ENCODE measurements around the gene HTT. TPM values are rescaled to one million over a fixed set of nuclear protein-coding genes. Genes with fewer than 3 reads are reported as not detected.
A peak's percentile ranks its signal among the peaks of the same experiment; 100 is the strongest.

The HTT gene
- total RNA-seq, 1 experiment from 2014 or later: 85.4 TPM

DNA sequence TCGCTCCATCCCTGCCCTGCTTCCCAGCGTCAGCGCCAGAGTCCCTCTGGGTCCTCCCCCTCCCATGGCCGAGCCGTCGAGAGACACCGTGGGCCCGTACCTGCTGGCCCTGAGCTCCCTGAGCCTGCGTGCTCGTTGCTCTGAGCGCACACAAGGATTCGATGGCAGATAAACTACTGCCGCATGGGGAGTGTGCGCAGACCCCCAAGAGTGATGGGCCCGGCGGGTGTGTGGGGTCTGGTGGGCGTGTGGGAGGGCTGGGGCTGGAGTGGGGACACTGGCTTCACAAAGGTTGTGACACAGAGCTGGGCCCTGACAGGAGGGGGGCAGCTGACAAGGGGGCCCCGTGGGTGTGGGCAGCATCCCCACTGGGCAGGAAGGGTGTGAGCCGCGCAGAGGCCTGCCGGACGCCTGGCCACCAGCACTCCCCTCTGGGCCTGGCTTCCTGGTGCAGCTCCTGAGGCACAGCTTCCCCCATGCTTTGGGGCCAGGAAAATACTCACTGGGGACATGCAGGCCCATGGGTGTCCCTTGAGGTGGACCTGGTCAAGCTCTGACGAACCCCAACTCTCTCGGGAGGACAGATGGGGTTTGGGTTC, 213.6 kb downstream of the HTT start:
- peak; percentile 10 for DNase-seq (ENCODE audit: low spot score)
- POLR2A ChIA-PET: no interaction called here
- CTCF ChIA-PET: interaction anchor here (2.0 kb wide), 1 partner anchor 31 kb away, joined by 17 read pairs; no protein-coding TSS in a partner anchor

DNA sequence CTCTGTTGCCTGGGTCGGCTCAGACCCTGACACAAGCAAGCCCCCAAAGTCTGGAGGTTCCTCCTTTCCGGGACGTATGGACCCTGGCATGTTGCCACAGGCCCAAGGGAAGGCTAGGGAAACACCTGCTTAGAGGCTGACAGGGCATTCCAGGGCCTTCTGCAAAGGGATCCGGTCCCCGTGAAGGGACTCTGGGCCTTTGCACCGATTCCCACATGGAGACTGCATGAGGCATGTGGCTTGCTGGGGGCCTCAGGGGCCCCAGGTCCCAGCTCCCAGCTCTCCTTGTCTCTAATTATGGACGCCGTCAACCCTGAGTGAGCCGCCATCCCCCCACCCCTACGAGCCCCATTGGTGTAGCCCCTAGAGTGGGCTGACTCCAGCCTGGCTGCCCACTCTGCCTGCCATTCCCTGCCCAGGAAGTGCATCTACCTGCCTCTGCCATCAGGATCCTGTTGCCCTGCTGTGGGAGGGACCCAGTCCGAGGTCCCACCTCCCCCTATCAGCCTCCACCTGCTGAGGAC, 214.2 kb downstream of the HTT start:
- Mint-ChIP-seq H3K36me3 (no peaks in the 10 kb centered on the region), H3K27ac (no peak overlapping the region), H3K4me1 (peaks cover 9% of the 10 kb centered on the region), H3K4me3 (no peak overlapping the region), H3K9me3 (no peaks in the 10 kb centered on the region), H3K27me3 (ENCODE audit: low read depth) (peaks cover 23% of the 10 kb centered on the region)
- peak; percentile 10 for DNase-seq (ENCODE audit: low spot score)
- CTCF ChIA-PET: interaction anchor here (2.0 kb wide), 1 partner anchor 30 kb away, joined by 17 read pairs; no protein-coding TSS in a partner anchor
- ATAC-seq: no peak
- POLR2A ChIA-PET: no interaction called here
- no peak for TF ChIP-seq FOXJ3 (CRISPR knock-in tag; IDR thresholded peaks at IDR 0.05; ENCODE audit: borderline replicate concordance)
- TF ChIP-seq NFE2L1 (CRISPR knock-in tag; IDR thresholded peaks at IDR 0.05): no peak
- TF ChIP-seq ZNF232 (CRISPR knock-in tag; IDR thresholded peaks at IDR 0.05): no peak
- TF ChIP-seq ELF4 (CRISPR knock-in tag; IDR thresholded peaks at IDR 0.05; ENCODE audit: low read depth): no peak
- no peak for TF ChIP-seq SP1 (CRISPR knock-in tag; conservative IDR thresholded peaks at IDR 0.05)
- no peak for TF ChIP-seq FOXP1 (CRISPR knock-in tag; IDR thresholded peaks at IDR 0.05; ENCODE audit: borderline replicate concordance)
- TF ChIP-seq ZNF138 (CRISPR knock-in tag; conservative IDR thresholded peaks at IDR 0.05): no peak
- TF ChIP-seq CREM (CRISPR knock-in tag; IDR thresholded peaks at IDR 0.05): no peak
- no peak for TF ChIP-seq ATF1 (CRISPR knock-in tag; IDR thresholded peaks at IDR 0.05)
- TF ChIP-seq, protein P1, sequence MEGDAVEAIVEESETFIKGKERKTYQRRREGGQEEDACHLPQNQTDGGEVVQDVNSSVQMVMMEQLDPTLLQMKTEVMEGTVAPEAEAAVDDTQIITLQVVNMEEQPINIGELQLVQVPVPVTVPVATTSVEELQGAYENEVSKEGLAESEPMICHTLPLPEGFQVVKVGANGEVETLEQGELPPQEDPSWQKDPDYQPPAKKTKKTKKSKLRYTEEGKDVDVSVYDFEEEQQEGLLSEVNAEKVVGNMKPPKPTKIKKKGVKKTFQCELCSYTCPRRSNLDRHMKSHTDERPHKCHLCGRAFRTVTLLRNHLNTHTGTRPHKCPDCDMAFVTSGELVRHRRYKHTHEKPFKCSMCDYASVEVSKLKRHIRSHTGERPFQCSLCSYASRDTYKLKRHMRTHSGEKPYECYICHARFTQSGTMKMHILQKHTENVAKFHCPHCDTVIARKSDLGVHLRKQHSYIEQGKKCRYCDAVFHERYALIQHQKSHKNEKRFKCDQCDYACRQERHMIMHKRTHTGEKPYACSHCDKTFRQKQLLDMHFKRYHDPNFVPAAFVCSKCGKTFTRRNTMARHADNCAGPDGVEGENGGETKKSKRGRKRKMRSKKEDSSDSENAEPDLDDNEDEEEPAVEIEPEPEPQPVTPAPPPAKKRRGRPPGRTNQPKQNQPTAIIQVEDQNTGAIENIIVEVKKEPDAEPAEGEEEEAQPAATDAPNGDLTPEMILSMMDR (IDR thresholded peaks at IDR 0.05): no peak
- TF ChIP-seq, protein P2, sequence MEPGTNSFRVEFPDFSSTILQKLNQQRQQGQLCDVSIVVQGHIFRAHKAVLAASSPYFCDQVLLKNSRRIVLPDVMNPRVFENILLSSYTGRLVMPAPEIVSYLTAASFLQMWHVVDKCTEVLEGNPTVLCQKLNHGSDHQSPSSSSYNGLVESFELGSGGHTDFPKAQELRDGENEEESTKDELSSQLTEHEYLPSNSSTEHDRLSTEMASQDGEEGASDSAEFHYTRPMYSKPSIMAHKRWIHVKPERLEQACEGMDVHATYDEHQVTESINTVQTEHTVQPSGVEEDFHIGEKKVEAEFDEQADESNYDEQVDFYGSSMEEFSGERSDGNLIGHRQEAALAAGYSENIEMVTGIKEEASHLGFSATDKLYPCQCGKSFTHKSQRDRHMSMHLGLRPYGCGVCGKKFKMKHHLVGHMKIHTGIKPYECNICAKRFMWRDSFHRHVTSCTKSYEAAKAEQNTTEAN (CRISPR knock-in tag; IDR thresholded peaks at IDR 0.05): no peak
- TF ChIP-seq TEAD4 (CRISPR knock-in tag; IDR thresholded peaks at IDR 0.05): no peak
- no peak for TF ChIP-seq GTF2I (CRISPR knock-in tag; conservative IDR thresholded peaks at IDR 0.05)
- no peak for TF ChIP-seq ZNF416 (CRISPR knock-in tag; IDR thresholded peaks at IDR 0.05)
- no peak for TF ChIP-seq SOX15 (CRISPR knock-in tag; IDR thresholded peaks at IDR 0.05)
- no peak for TF ChIP-seq RORB (CRISPR knock-in tag; IDR thresholded peaks at IDR 0.05)
- TF ChIP-seq, protein P3, sequence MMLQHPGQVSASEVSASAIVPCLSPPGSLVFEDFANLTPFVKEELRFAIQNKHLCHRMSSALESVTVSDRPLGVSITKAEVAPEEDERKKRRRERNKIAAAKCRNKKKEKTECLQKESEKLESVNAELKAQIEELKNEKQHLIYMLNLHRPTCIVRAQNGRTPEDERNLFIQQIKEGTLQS (CRISPR knock-in tag; conservative IDR thresholded peaks at IDR 0.05): no peak
- TF ChIP-seq ETV6 (CRISPR knock-in tag; IDR thresholded peaks at IDR 0.05): no peak

More for the DNA sequence above, 213.6 kb downstream of the HTT start:
- no peaks in the 10 kb centered on the region for H3K36me3 Mint-ChIP-seq
- TF ChIP-seq TEAD1 (CRISPR knock-in tag; IDR thresholded peaks at IDR 0.05): no peak
- no peak for TF ChIP-seq SMAD4 (CRISPR knock-in tag; IDR thresholded peaks at IDR 0.05)
- no peak for TF ChIP-seq PRRX2 (CRISPR knock-in tag; IDR thresholded peaks at IDR 0.05)
- TF ChIP-seq, protein P4, sequence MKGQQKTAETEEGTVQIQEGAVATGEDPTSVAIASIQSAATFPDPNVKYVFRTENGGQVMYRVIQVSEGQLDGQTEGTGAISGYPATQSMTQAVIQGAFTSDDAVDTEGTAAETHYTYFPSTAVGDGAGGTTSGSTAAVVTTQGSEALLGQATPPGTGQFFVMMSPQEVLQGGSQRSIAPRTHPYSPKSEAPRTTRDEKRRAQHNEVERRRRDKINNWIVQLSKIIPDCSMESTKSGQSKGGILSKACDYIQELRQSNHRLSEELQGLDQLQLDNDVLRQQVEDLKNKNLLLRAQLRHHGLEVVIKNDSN (CRISPR knock-in tag; IDR thresholded peaks at IDR 0.05): no peak
- no peak for TF ChIP-seq GTF2I (CRISPR knock-in tag; conservative IDR thresholded peaks at IDR 0.05)
- no peak for TF ChIP-seq SP1 (CRISPR knock-in tag; conservative IDR thresholded peaks at IDR 0.05)
- H3K4me1 Mint-ChIP-seq: peaks cover 6% of the 10 kb centered on the region
- H3K27ac Mint-ChIP-seq: no peak overlapping the region
- no peak overlapping the region for H3K4me3 Mint-ChIP-seq
- peaks cover 21% of the 10 kb centered on the region for H3K27me3 Mint-ChIP-seq (ENCODE audit: low read depth)
- no peak for ATAC-seq
- H3K9me3 Mint-ChIP-seq: no peaks in the 10 kb centered on the region

Data from WTC11 (cell line).